Measurements from ENCODE around the gene HSPA1L.
"Not testable (repeated sequence)": the region's sequence is repeated elsewhere in the genome, so short reads cannot be mapped to it uniquely, and the experiment has no call there.

Gene HSPA1L

DNA sequence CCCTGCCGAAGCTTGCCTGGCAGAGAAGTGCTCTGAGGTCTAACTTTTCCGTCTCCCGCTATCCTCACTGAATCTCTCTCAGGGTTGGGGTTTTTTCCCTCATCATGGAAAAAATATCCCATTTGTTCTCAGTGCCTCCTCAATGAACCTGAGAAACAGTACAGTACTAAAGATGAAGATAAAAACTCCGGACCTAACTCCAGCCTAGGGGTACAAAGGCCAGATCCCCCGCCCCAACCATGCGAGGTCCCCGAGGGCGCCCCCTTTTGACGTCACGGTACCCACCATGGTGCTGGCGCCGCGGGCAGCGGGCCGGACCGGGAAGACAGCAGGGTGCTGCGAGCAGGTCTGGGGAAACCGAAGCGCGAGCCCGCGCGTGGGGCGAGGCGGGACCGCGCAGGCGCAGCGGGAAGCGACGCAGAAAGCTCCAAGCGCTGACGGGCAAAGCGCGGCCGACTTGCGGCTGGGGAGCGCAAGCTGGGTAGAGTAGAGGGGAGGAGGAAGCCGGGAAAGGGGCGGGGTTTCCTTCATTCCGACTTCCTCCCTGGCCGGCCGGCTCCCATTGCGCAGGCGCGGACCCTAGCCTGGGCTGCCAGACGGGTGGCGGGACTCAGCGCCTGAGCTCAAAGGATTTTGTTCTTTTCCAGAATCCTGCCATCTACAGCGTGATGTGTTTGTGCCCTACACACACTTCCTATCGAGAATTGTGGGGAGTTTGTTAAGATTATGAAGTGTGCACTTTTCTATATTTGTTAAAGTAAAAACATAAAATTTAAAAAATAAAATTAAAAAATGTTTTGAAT lies 8.4 kb downstream of the HSPA1L start, which contains the start of gene LSM2:
Gene LSM2 (minus strand): TSS at position 497 of the 803 bp plus-strand sequence. CDS start 209 bp downstream, at position 288.
- POLR2A ChIA-PET, result interaction anchor here (0.5 to 2.6 kb wide), 9 partner anchors 8 to 154 kb away, joined by 3 to 14 read pairs (median 5); partner anchors contain the start of genes CLIC1, HSPA1A, HSPA1L and MSH5

DNA sequence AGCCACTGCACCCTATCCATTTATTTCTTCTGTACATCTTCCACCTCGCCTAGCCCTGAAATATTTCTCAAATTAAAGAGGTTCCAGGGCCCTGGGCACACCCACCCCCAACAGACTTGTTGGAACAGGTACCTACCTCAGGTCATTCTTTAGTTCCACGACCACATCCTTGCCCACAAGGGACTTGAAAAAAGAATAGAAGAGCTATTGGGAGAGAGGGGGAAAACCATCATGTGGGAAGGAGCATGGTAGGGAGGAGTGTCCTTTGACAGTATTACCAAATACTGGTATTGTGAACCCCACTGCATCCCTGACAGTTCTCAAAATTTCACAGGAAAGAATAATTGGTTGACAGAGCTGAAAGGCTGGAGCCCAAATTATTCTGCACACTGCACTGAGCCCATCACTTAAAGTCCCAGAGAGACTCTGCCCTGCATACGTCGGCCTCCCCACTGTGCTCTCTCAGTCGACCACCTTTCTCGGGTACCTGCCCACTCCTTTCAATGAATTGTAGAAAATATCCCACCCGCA lies 9.1 kb downstream of the HSPA1L start:
- peaks cover 6 to 15% (median 11%) of the 10 kb centered on the region in 4 experiments for H3K4me1 ChIP-seq (ENCODE audit: control extremely low read depth in 1 of 4, control insufficient read depth in 4 of 4, insufficient read depth in 4 of 4, low read length in 3 of 4)

More for the DNA sequence above, 8.4 kb downstream of the HSPA1L start, which contains the start of gene LSM2:
- peaks cover 0 to 13% (median 8%) of the 10 kb centered on the region in 4 experiments for H3K36me3 ChIP-seq (ENCODE audit: control insufficient read depth in 4 of 4, insufficient read depth in 4 of 4, low read length in 3 of 4)
- under 1% methylated on average over 46 of the region's 51 CpGs for WGBS (ENCODE audit: insufficient coverage)
- peak; percentile 94 to 97 (median 97) for DNase-seq
- H3K9me3 ChIP-seq (ENCODE audit: control extremely low read depth in 1 of 5, control insufficient read depth in 4 of 5, insufficient read depth in 2 of 5, low read depth in 1 of 5, low read length in 4 of 5), result no peaks in the 10 kb centered on the region
- peak within 1 kb of the TSS; percentile 85 to 94 for H3K27ac ChIP-seq (ENCODE audit: insufficient read depth in 1 of 2, low read depth in 1 of 2, low read length in 2 of 2, poor library complexity in 1 of 2, severe bottlenecking in 2 of 2)
- CTCF ChIA-PET, result interaction anchor here (0.6 to 3.6 kb wide), 18 partner anchors 9 to 256 kb away, joined by 3 to 18 read pairs (median 4); partner anchors contain the start of genes HSPA1B, MSH5 and VARS1
- peak within 1 kb of the TSS; percentile 73 to 98 (median 95) for H3K4me3 ChIP-seq (ENCODE audit: control insufficient read depth in 1 of 7, extremely low read depth in 1 of 7, insufficient read depth in 4 of 7, low read depth in 2 of 7, low read length in 6 of 7)
- H3K4me1 ChIP-seq (ENCODE audit: control extremely low read depth in 1 of 4, control insufficient read depth in 4 of 4, insufficient read depth in 4 of 4, low read length in 3 of 4), result peaks cover 6 to 15% (median 11%) of the 10 kb centered on the region in 4 experiments
- H3K27me3 ChIP-seq (replicated peaks in 2 of 5; ENCODE audit: control insufficient read depth in 4 of 5, insufficient read depth in 5 of 5, low read length in 4 of 5), result no peaks in the 10 kb centered on the region

DNA sequence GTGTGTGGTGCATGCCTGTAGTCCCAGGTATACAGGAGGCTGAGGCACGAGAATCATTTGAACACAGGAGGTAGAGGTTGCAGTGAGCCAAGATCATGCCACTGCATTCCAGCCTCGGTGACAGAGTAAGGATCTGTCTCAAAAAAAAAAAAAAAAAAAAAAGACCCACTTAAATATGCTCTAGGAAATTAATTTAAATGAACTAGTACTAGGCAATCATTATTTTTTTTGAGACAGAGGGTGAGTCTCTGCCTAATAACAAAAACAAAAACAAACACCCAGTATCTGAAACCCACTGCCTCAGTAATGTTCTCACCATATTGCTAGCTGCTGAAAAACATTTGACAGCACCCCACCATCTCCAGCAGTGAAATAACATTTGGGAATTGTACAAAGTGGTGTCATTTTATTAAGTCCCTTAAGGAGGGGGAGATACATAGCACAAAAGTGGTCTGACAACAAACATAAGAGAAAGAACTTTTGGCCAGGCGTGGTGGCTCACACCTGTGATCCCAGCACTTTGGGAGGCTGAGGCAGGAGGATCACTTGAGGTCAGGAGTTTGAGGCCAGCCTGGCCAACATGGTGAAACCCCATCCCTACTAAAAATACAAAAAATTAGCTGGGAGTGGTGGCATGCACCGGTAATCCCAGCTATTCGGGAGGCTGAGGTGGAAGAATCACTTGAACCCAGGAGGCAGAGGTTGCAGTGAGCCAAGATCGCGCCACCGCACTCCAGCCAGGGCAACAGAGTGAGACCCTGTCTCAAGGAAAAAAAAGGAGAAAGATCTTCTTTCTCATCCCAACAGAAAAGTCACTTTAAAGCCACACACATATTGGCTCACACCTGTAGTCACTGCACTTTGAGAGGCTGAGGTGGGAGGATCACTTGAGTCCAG lies 13.8 kb downstream of the HSPA1L start:
- DNase-seq; POLR2A ChIA-PET; H3K9me3 ChIP-seq (ENCODE audit: control extremely low read depth in 1 of 5, control insufficient read depth in 4 of 5, insufficient read depth in 2 of 5, low read depth in 1 of 5, low read length in 4 of 5); H3K4me3 ChIP-seq (ENCODE audit: control insufficient read depth in 1 of 7, extremely low read depth in 1 of 7, insufficient read depth in 4 of 7, low read depth in 2 of 7, low read length in 6 of 7); H3K27me3 ChIP-seq (replicated peaks in 2 of 5; ENCODE audit: control insufficient read depth in 4 of 5, insufficient read depth in 5 of 5, low read length in 4 of 5); H3K27ac ChIP-seq (ENCODE audit: insufficient read depth in 1 of 2, low read depth in 1 of 2, low read length in 2 of 2, poor library complexity in 1 of 2, severe bottlenecking in 2 of 2): not testable (repeated sequence)
- Histone ChIP-seq H3K36me3 (ENCODE audit: control insufficient read depth in 4 of 4, insufficient read depth in 4 of 4, low read length in 3 of 4) (peaks cover 0 to 30% (median 13%) of the 10 kb centered on the region in 4 experiments), H3K4me1 (ENCODE audit: control extremely low read depth in 1 of 4, control insufficient read depth in 4 of 4, insufficient read depth in 4 of 4, low read length in 3 of 4) (peaks cover 8 to 29% (median 24%) of the 10 kb centered on the region in 4 experiments)
- WGBS (ENCODE audit: insufficient coverage), result 97% methylated on average over 5 of the region's 8 CpGs
- CTCF ChIA-PET, result interaction anchor here (1.3 kb wide), 1 partner anchor 74 kb away, joined by 3 read pairs; no protein-coding TSS in a partner anchor

More for the DNA sequence above, 9.1 kb downstream of the HSPA1L start:
- POLR2A ChIA-PET, result interaction anchor here (0.7 to 2.6 kb wide), 7 partner anchors 9 to 1628 kb away, joined by 3 to 14 read pairs (median 6); partner anchors contain the start of genes CLIC1, HSPA1A, HSPA1L and VARS1
- Histone ChIP-seq H3K27me3 (replicated peaks in 2 of 5; ENCODE audit: control insufficient read depth in 4 of 5, insufficient read depth in 5 of 5, low read length in 4 of 5) (no peaks in the 10 kb centered on the region), H3K4me3 (ENCODE audit: control insufficient read depth in 1 of 7, extremely low read depth in 1 of 7, insufficient read depth in 4 of 7, low read depth in 2 of 7, low read length in 6 of 7) (peak overlapping the region; percentile 73 to 98 (median 95)), H3K36me3 (ENCODE audit: control insufficient read depth in 4 of 4, insufficient read depth in 4 of 4, low read length in 3 of 4) (peaks cover 0 to 16% (median 8%) of the 10 kb centered on the region in 4 experiments), H3K27ac (ENCODE audit: insufficient read depth in 1 of 2, low read depth in 1 of 2, low read length in 2 of 2, poor library complexity in 1 of 2, severe bottlenecking in 2 of 2) (peak overlapping the region; percentile 85 to 94), H3K9me3 (ENCODE audit: control extremely low read depth in 1 of 5, control insufficient read depth in 4 of 5, insufficient read depth in 2 of 5, low read depth in 1 of 5, low read length in 4 of 5) (no peaks in the 10 kb centered on the region)
- CTCF ChIA-PET, result interaction anchor here (0.6 to 3.6 kb wide), 9 partner anchors 8 to 67 kb away, joined by 3 to 18 read pairs (median 5); partner anchors contain the start of genes MSH5 and VARS1
- DNase-seq, result no peak
- WGBS (ENCODE audit: insufficient coverage), result 3% methylated on average over 4 of the region's 7 CpGs

DNA sequence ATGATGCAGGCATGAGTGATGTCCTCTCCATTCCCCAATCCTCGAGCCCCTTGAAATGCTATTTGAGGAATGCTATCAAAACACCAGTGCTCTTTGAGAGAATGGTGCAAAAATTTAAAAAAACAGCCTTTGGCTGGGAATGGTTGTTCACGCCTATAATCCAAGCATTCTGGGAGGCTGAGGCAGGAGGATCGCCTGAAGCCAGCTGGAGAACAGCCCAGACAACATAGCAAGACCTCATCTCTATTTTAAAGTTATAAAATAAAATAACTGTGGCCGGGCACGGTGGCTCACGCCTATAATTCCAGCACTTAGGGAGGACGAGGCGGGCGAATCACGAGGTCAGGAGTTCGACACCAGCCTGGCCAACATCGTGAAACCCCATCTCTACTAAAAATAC lies 15.3 kb downstream of the HSPA1L start:
- no CpG with 5 or more reads among the region's 12 CpGs for WGBS (ENCODE audit: insufficient coverage)
- H3K4me3 ChIP-seq (ENCODE audit: control insufficient read depth in 1 of 7, extremely low read depth in 1 of 7, insufficient read depth in 4 of 7, low read depth in 2 of 7, low read length in 6 of 7), result no peak overlapping the region
- H3K36me3 ChIP-seq (ENCODE audit: control insufficient read depth in 4 of 4, insufficient read depth in 4 of 4, low read length in 3 of 4), result peaks cover 0 to 30% (median 13%) of the 10 kb centered on the region in 4 experiments
- H3K27me3 ChIP-seq (replicated peaks in 2 of 5; ENCODE audit: control insufficient read depth in 4 of 5, insufficient read depth in 5 of 5, low read length in 4 of 5), result no peaks in the 10 kb centered on the region
- ChIA-PET CTCF (interaction anchor here (1.2 to 1.6 kb wide), 6 partner anchors 9 to 30 kb away, joined by 3 to 6 read pairs (median 5); no protein-coding TSS in a partner anchor), POLR2A (interaction anchor here (1.6 kb wide), 1 partner anchor 57 kb away, joined by 4 read pairs; no protein-coding TSS in a partner anchor)
- no peaks in the 10 kb centered on the region for H3K9me3 ChIP-seq (ENCODE audit: control extremely low read depth in 1 of 5, control insufficient read depth in 4 of 5, insufficient read depth in 2 of 5, low read depth in 1 of 5, low read length in 4 of 5)
- DNase-seq, result no peak
- H3K27ac ChIP-seq (ENCODE audit: insufficient read depth in 1 of 2, low read depth in 1 of 2, low read length in 2 of 2, poor library complexity in 1 of 2, severe bottlenecking in 2 of 2), result no peak overlapping the region
- peaks cover 6 to 31% (median 27%) of the 10 kb centered on the region in 4 experiments for H3K4me1 ChIP-seq (ENCODE audit: control extremely low read depth in 1 of 4, control insufficient read depth in 4 of 4, insufficient read depth in 4 of 4, low read length in 3 of 4)

DNA sequence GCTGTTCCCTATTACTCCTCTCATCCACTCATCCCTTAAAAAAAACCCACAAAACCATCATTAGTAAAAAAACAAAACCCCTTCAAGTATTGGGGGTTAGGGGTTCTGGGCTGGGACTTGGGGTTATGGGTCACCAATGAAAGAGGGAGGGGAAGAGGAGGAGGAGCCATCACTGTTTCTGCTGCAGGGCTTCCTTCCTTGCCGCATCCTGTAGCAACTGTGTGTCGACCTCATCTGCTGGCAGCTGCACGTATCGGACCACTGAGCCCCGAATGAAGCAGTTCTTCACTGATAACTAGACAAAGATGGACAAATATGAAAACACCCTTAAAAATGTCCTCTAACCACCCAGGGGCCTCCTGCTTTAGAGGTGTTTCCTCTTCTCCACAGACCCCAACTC lies 17.5 kb downstream of the HSPA1L start:
- H3K4me1 ChIP-seq (ENCODE audit: control extremely low read depth in 1 of 4, control insufficient read depth in 4 of 4, insufficient read depth in 4 of 4, low read length in 3 of 4), result peaks cover 14 to 52% (median 47%) of the 10 kb centered on the region in 4 experiments
- CTCF ChIA-PET, result interaction anchor here (0.5 to 1.3 kb wide), 4 partner anchors 8 to 35 kb away, joined by 3 to 5 read pairs (median 3); no protein-coding TSS in a partner anchor
- peak overlapping the region in 1 of 7 experiments; percentile 58 for H3K4me3 ChIP-seq (ENCODE audit: control insufficient read depth in 1 of 7, extremely low read depth in 1 of 7, insufficient read depth in 4 of 7, low read depth in 2 of 7, low read length in 6 of 7)
- no peaks in the 10 kb centered on the region for H3K27me3 ChIP-seq (replicated peaks in 2 of 5; ENCODE audit: control insufficient read depth in 4 of 5, insufficient read depth in 5 of 5, low read length in 4 of 5)
- no peaks in the 10 kb centered on the region for H3K9me3 ChIP-seq (ENCODE audit: control extremely low read depth in 1 of 5, control insufficient read depth in 4 of 5, insufficient read depth in 2 of 5, low read depth in 1 of 5, low read length in 4 of 5)
- POLR2A ChIA-PET, result interaction anchor here (1.8 kb wide), 1 partner anchor 29 kb away, joined by 6 read pairs; no protein-coding TSS in a partner anchor
- H3K27ac ChIP-seq (ENCODE audit: insufficient read depth in 1 of 2, low read depth in 1 of 2, low read length in 2 of 2, poor library complexity in 1 of 2, severe bottlenecking in 2 of 2), result peak overlapping the region in 1 of 2 experiments; percentile 72
- H3K36me3 ChIP-seq (ENCODE audit: control insufficient read depth in 4 of 4, insufficient read depth in 4 of 4, low read length in 3 of 4), result peaks cover 0 to 23% (median 5%) of the 10 kb centered on the region in 4 experiments
- WGBS (ENCODE audit: insufficient coverage), result 0% methylated on average over 4 of the region's 5 CpGs
- DNase-seq, result peak in 2 of 3 donors; percentile 39 to 59

DNA sequence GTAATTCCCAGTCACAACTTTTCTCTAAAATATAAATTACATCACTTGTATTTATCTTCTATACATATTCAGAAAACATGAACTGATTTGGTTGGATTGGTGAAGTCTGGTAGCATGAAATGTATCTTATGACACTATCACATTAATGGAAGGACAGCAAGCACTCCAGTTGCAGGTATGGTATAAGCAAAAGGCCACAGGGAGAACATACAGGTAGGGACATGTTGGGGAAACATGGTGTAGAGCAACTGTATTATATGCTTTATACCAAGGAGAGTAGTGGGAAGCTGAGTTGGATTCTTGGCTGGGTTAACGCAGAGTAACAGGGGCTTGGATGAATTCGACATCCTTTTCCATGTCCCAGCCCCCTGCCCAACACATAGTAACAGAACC lies 18.1 kb downstream of the HSPA1L start:
- no peak overlapping the region for H3K4me3 ChIP-seq (ENCODE audit: control insufficient read depth in 1 of 7, extremely low read depth in 1 of 7, insufficient read depth in 4 of 7, low read depth in 2 of 7, low read length in 6 of 7)
- no peak for DNase-seq
- ChIA-PET CTCF (interaction anchor here (1.2 to 1.8 kb wide), 4 partner anchors 9 to 16 kb away, joined by 5 to 13 read pairs (median 6); partner anchors contain the start of gene LSM2), POLR2A (interaction anchor here (1.5 to 1.8 kb wide), 2 partner anchors 30 to 60 kb away, joined by 6 to 7 read pairs; no protein-coding TSS in a partner anchor)
- peaks cover 14 to 58% (median 50%) of the 10 kb centered on the region in 4 experiments for H3K4me1 ChIP-seq (ENCODE audit: control extremely low read depth in 1 of 4, control insufficient read depth in 4 of 4, insufficient read depth in 4 of 4, low read length in 3 of 4)
- no peaks in the 10 kb centered on the region for H3K27me3 ChIP-seq (replicated peaks in 2 of 5; ENCODE audit: control insufficient read depth in 4 of 5, insufficient read depth in 5 of 5, low read length in 4 of 5)
- peak overlapping the region in 1 of 2 experiments; percentile 72 for H3K27ac ChIP-seq (ENCODE audit: insufficient read depth in 1 of 2, low read depth in 1 of 2, low read length in 2 of 2, poor library complexity in 1 of 2, severe bottlenecking in 2 of 2)
- H3K36me3 ChIP-seq (ENCODE audit: control insufficient read depth in 4 of 4, insufficient read depth in 4 of 4, low read length in 3 of 4), result peaks cover 0 to 29% (median 7%) of the 10 kb centered on the region in 4 experiments
- WGBS (ENCODE audit: insufficient coverage), result no CpG with 5 or more reads among the region's 2 CpGs
- no peaks in the 10 kb centered on the region for H3K9me3 ChIP-seq (ENCODE audit: control extremely low read depth in 1 of 5, control insufficient read depth in 4 of 5, insufficient read depth in 2 of 5, low read depth in 1 of 5, low read length in 4 of 5)
